DOHH2 (cell line): Measurements from ENCODE around the gene PLCG2.

Source experiments
- EZH2phosphoT487 ChIP-seq: fragments of 200-600 bp; sonication (generic); IDR thresholded peaks from 2 replicates; pipeline ENCODE4 v1.6.1; 2017; ENCODE audit warnings: borderline replicate concordance, mild to moderate bottlenecking, antibody characterized with exemption, low read length, moderate library complexity, mixed read lengths
- TF ChIP-seq, protein P1 (sequence below): fragments of 200-600 bp; sonication (generic); IDR thresholded peaks from one replicate; pipeline ENCODE4 v1.5.1; 2014; ENCODE audit warnings: antibody characterized with exemption, mild to moderate bottlenecking, low read depth, low read length; ENCODE audit not compliant: poor library complexity, severe bottlenecking

DNA sequence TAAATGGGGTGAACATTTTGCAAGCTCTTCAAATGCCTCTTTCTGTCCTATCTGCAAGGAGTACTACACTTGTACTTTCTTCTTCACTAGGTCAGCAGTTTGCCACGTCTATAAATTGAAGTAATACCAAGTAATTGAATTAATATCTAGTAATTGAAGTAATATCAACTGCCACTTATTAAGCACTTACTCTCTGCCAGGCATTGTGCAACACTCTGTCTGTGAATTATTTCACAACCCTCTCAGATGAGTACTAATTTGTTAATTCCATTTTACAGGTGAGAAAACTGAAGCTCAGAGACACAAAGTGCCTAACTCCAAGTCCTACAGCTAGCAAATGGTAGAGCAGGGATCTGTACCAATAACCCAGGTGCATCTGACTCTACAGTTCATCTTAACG, 228.1 kb downstream of the PLCG2 start:
- TF ChIP-seq, protein P1, sequence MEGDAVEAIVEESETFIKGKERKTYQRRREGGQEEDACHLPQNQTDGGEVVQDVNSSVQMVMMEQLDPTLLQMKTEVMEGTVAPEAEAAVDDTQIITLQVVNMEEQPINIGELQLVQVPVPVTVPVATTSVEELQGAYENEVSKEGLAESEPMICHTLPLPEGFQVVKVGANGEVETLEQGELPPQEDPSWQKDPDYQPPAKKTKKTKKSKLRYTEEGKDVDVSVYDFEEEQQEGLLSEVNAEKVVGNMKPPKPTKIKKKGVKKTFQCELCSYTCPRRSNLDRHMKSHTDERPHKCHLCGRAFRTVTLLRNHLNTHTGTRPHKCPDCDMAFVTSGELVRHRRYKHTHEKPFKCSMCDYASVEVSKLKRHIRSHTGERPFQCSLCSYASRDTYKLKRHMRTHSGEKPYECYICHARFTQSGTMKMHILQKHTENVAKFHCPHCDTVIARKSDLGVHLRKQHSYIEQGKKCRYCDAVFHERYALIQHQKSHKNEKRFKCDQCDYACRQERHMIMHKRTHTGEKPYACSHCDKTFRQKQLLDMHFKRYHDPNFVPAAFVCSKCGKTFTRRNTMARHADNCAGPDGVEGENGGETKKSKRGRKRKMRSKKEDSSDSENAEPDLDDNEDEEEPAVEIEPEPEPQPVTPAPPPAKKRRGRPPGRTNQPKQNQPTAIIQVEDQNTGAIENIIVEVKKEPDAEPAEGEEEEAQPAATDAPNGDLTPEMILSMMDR = no peak
- no peak for TF ChIP-seq EZH2phosphoT487
